Hepatic stellate cell (primary cell): ENCODE results near the gene GPR157.
"Not testable (repeated sequence)": the region's sequence is repeated elsewhere in the genome, so short reads cannot be mapped to it uniquely, and the experiment has no call there.

ENCODE experiments used
- DNase-seq: peaks from one replicate; pipeline ENCODE4 v3.0.0; 2011; ENCODE audit warnings: low spot score

Gene GPR157

GRCh38 chr1:9145714-9146113 lies 16.8 kb upstream of the GPR157 start:
- no peak for DNase-seq

DNA sequence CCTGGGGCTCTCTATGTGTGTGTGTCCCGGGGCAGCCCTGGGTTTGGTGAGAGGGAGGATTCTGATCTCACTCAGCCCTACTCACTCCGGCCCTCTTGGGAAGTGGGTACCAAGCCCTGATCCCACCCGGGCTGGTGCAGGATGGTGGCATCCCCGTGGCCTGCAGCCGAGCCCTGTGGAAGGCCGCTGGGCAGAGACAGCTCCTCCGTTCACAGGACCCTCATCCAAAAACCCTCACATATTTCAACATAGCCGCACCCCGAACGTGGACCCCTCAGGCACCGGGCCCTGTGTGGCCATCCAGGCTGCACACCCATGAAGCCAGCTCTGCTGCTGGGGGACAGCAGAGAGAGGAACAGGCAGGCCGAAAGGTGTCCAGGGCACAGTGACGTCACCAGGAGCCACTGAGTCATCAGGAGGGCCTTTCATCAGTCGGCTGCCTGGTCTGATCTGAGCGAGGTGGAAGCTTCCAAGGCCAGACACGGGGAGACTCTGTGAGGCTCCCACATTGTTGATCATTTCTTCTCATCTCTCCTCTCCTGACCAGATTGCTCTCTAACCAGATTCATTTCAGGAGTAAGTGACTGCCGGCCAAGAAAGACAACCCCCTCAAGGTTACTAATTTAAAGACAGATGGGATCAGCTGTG lies 16.2 kb upstream of the GPR157 start:
- DNase-seq = peak; percentile 38

GRCh38 chr1:9144494-9144893 lies 15.6 kb upstream of the GPR157 start:
- DNase-seq = not testable (repeated sequence)

- DNase-seq = peak; percentile 36
Measured at GRCh38 chr1:9143250-9143649, 14.3 kb upstream of the GPR157 start.

DNA sequence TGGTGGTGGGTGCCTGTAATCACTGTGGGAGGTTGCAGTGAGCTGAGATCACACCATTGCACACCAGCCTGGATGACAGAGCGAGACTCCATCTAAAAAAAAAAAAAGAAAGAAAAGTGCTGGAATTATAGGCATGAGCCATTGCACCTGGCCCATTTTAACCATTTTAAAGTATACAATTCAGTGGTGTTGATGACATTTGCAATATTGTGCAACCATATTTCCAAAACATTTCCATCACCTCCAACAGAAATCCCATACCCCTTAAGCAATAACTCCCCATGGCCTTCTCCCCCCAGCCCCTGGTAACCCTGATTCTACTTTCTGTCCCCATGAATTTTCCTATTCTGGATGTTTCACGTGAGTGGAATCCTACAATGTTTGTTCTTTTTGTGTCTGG lies 11.0 kb upstream of the GPR157 start:
- no peak for DNase-seq

- DNase-seq = no peak
Measured at GRCh38 chr1:9136932-9137331, 8.0 kb upstream of the GPR157 start.

DNA sequence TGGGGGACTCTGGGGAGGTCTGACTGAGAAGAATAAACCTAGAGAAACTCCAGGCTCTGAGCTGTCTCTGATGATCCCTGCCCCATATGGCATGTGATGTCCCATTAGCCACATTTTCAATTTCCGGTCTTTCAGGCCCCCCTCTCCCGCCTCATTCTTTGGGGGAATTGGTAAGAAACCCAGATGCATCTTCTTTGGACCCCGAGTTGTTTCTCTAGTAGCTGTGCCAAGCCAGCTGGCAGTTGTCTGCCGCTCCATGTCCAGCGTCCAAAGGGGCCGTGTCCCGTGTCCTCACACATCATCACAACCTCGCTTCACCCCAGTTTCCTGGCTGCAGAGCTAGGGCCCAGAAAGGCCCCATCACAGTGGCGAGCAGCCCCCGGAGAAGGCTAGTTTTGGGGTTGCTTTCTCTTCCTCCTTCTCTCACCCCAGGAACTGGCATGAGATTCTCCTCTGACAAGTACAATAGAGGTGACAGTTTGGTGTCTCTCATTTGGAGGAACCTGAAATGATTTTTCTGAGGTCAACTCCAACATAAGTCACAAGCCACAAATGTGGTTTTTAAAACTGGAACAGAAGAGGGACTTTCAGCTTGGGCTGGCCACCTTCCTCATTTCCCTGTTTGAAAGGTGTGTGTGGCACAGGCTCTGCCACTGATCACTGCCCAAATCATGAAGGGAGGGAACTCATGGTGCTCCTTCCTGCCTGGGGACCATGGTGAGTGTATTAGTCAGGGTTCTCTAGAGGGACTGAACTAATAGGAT lies 6.4 kb upstream of the GPR157 start:
- DNase-seq = no peak

DNA sequence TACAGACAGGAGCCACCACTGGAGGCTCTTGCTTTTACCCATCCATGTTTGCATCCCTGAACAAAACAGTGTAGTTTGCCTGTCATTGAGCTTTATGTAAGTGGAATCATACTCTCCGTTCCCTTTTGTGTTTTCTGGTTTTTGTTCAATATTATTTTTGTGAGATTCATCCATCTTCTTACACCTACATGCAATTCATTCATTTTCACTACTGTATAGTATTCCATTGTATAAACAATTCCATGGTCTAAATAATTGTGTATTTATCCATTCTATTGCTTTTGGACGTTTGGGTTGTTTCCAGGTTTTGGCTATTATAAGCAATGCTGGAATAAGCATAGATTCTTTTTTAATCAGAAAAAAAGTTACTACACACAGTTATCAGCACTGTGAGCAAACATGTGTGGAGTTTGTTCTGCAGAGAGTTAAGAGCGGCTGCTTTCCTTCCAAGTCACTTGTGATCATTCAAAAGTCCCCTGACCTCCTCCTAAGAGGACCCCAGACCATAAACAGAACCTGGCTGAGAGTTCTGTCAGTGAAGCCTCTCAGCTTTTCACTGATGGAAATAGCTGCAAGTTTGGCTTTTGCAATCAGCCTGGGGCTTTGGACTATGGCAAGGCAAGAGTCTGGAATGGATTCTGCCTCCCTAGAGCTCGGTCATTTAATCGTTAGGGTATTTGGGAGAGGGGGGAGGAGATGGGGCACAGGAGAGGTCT lies 5.1 kb upstream of the GPR157 start:
- DNase-seq = no peak

- DNase-seq = peak; percentile 95
Measured at GRCh38 chr1:9129266-9130041, 552 bp upstream of the GPR157 start.

GRCh38 chr1:9128166-9128519 lies 759 bp downstream of the GPR157 start:
- peak; percentile 36 for DNase-seq

GRCh38 chr1:9127395-9128165 lies 1.3 kb downstream of the GPR157 start:
- no peak for DNase-seq

DNA sequence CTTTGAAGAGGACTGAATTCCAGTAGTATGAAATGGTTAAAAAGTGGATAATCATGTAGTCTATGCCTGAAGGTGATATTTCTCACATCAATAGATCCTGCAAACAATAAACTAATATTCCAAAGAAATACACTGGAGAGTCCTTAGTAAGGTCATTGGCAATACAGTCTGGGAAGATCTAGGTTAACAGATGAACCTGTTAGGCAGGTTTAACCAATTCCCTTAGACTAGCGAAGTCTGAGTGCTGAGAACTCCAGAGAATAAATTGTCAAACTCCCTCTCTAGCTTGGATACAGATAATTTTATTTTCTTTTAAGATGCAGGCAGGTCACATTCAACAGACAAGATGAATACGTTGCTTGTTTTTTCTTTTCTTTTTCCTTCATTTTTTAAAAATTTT lies 2.4 kb downstream of the GPR157 start:
- DNase-seq = no peak

DNA sequence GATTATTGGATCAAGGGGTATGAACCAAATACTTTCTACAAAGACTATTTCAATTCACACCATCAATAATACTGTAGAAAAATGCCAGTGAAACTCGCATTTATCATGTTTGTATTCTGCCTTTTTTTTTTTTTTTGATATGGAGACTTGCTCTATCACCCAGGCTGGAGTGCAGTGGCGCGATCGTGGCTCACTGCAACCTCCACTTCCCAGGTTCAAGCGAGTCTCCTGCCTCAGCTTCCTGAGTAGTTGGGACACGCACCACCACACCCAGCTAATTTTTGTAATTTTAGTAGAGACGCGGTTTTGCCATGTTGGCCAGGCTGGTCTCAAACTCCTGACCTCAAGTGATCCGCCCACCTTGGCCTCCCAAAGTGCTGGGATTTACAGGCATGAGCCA lies 3.1 kb downstream of the GPR157 start:
- DNase-seq = not testable (repeated sequence)

GRCh38 chr1:9125325-9125724 lies 3.6 kb downstream of the GPR157 start:
- DNase-seq = no peak

- DNase-seq = not testable (repeated sequence)
Measured at GRCh38 chr1:9124389-9124788, 4.5 kb downstream of the GPR157 start.

- not testable (repeated sequence) for DNase-seq
Measured at GRCh38 chr1:9123665-9124064, 5.2 kb downstream of the GPR157 start.

- no peak for DNase-seq
Measured at GRCh38 chr1:9121496-9122409, 7.1 kb downstream of the GPR157 start.

DNA sequence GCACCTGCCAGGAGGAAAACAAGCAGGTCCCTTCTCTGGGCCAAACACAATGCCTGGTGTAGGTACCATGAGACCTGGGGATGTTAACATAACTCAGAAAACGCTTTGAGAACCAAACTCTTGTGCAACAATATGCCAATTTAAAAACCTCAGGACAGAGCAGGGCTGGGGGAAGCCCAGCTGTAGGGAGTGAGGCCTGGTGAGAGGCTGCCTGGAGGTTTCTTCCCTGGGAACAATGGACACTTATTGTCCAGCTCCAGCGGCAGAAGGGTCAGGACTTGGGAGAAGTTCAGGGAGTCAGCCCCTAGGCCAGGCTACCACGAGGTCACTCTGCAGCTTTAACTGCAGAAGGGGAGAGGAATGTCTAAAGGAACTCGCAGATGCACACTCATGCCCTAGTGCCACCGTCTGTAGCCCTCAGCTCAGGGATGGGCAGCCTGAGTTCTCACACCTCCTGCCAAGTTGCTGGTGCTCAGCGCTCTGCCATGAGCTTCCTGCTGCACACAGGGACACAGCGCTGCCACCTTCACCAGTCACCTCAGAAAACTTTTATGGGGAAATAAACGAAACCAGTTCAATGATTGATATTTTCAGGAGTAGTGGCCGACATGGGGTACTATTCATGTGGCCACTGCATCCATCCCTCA lies 8.5 kb downstream of the GPR157 start:
- no peak for DNase-seq

DNA sequence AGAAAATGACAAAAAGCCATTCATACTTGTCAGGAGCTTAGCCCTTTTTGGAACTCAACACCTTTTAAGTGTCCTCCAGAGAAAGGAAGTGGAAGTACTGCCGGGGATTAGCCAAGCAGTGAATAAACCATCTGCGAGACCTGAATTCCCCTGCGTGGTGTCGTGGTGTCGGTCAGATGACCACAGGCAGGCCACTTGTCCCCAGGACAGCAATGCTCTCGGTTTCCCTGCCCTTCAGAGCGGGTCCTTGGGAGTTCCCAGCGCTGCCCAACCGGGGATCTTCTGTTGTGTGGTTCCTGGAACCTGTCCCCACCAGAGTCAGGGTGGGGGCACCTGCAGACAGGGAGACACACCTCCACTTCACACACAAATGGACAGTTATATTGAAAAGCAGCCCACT lies 9.2 kb downstream of the GPR157 start:
- DNase-seq = no peak

DNA sequence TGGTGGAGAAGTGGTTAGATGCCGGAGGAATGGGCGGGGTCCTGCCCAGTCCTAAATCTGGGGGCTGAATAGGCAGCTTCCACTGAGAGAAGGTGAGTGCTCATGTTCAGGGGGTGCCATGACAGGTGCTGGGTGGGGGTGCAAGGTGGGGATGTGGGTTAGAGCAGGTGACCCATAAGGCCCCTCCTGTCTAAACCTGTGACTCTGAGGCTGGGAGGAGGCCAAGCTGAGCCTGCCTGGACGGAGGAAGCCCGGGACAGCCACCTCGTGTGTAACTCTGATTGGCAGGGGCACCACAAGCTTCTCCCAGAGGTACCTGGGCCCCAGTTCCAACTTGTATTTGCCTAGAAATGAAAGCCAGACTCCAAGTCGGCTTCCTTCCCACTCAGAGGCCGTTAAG lies 10.7 kb downstream of the GPR157 start:
- no peak for DNase-seq
